GM21717 (cell line): ENCODE data around the gene GAK.

Source experiments
- ATAC-seq: cut with Tn5 transposase; IDR thresholded peaks from one replicate; pipeline ENCODE4 v1.9.1; 2021; ENCODE audit warnings: mild to moderate bottlenecking, moderate library complexity; ENCODE audit not compliant: unreplicated experiment

GAK gene

GRCh38 chr4:892780-893179 lies 39.3 kb downstream of the GAK start:
- ATAC-seq, result no peak

- ATAC-seq, result no peak
Measured at GRCh38 chr4:891747-892146, 40.4 kb downstream of the GAK start.

- no peak for ATAC-seq
Measured at GRCh38 chr4:890036-890695, 42.0 kb downstream of the GAK start.

- ATAC-seq, result no peak
Measured at GRCh38 chr4:889516-889915, 42.6 kb downstream of the GAK start.

GRCh38 chr4:888029-888428 lies 44.1 kb downstream of the GAK start:
- ATAC-seq, result no peak

GRCh38 chr4:887034-887763 lies 44.9 kb downstream of the GAK start:
- no peak for ATAC-seq

GRCh38 chr4:886244-886643 lies 45.9 kb downstream of the GAK start:
- no peak for ATAC-seq

- no peak for ATAC-seq
Measured at GRCh38 chr4:885353-885752, 46.8 kb downstream of the GAK start.

- no peak for ATAC-seq
Measured at GRCh38 chr4:884896-885295, 47.2 kb downstream of the GAK start.

- ATAC-seq, result no peak
Measured at GRCh38 chr4:884259-884658, 47.9 kb downstream of the GAK start.

GRCh38 chr4:883377-884095 lies 48.6 kb downstream of the GAK start:
- no peak for ATAC-seq

GRCh38 chr4:882646-883045 lies 49.5 kb downstream of the GAK start:
- ATAC-seq, result no peak

- ATAC-seq, result no peak
Measured at GRCh38 chr4:881709-882108, 50.4 kb downstream of the GAK start.

- ATAC-seq, result no peak
Measured at GRCh38 chr4:880684-881405, 51.3 kb downstream of the GAK start.

- no peak for ATAC-seq
Measured at GRCh38 chr4:879729-880077, 52.4 kb downstream of the GAK start.

- ATAC-seq, result no peak
Measured at GRCh38 chr4:878796-879728, 53.1 kb downstream of the GAK start.

GRCh38 chr4:877502-877901 lies 54.6 kb downstream of the GAK start:
- no peak for ATAC-seq

GRCh38 chr4:876780-877179 lies 55.3 kb downstream of the GAK start:
- no peak for ATAC-seq

GRCh38 chr4:875818-876423 lies 56.2 kb downstream of the GAK start:
- ATAC-seq, result no peak
